Hepatocyte (in vitro differentiated cells): ENCODE results near the gene SARS2. TPM values are rescaled to one million over a fixed set of nuclear protein-coding genes. Genes with fewer than 3 reads are reported as not detected.
"Not testable (repeated sequence)": the region's sequence is repeated elsewhere in the genome, so short reads cannot be mapped to it uniquely, and the experiment has no call there.

ENCODE experiments used
- DNase-seq: peaks from one replicate; pipeline ENCODE4 v3.0.0-alpha.2; 2016; ENCODE audit warnings: low spot score
- H2AFZ ChIP-seq: fragments of 200-600 bp; sonication (generic); 2 replicates; pipeline ENCODE4 v1.6.0; 2016; ENCODE audit warnings: antibody characterized with exemption, mild to moderate bottlenecking
- H3K27ac ChIP-seq: fragments of 200-600 bp; sonication (generic); 2 replicates; pipeline ENCODE4 v1.5.1; 2016; ENCODE audit warnings: mild to moderate bottlenecking
- H3K27me3 ChIP-seq: fragments of 200-600 bp; sonication (generic); 2 replicates; pipeline ENCODE4 v1.6.1; 2016
- H3K36me3 ChIP-seq: fragments of 200-600 bp; sonication (generic); replicated peaks from 2 replicates; pipeline ENCODE4 v1.5.1; 2016; ENCODE audit warnings: low read depth; ENCODE audit not compliant: insufficient read depth
- H3K4me1 ChIP-seq: fragments of 200-600 bp; sonication (generic); 2 replicates; pipeline ENCODE4 v1.5.1; 2016; ENCODE audit warnings: mild to moderate bottlenecking, moderate library complexity; ENCODE audit not compliant: insufficient read depth
- H3K4me2 ChIP-seq: fragments of 200-600 bp; sonication (generic); 2 replicates; pipeline ENCODE4 v1.6.0; 2016
- H3K4me3 ChIP-seq: fragments of 200-600 bp; sonication (generic); 2 replicates; pipeline ENCODE4 v1.5.1; 2016; ENCODE audit warnings: mild to moderate bottlenecking
- H3K79me2 ChIP-seq: fragments of 200-600 bp; sonication (generic); 2 replicates; pipeline ENCODE4 v1.6.0; 2017; ENCODE audit warnings: mild to moderate bottlenecking
- H3K9me2 ChIP-seq: fragments of 200-600 bp; sonication (generic); replicated peaks from 2 replicates; pipeline ENCODE4 v1.6.0; 2017; ENCODE audit warnings: mild to moderate bottlenecking; ENCODE audit not compliant: insufficient read depth
- H3K9me3 ChIP-seq: fragments of 200-600 bp; sonication (generic); 2 replicates; pipeline ENCODE4 v1.5.1; 2016; ENCODE audit warnings: low read depth, mild to moderate bottlenecking
- H4K20me1 ChIP-seq: fragments of 200-600 bp; sonication (generic); 2 replicates; pipeline ENCODE4 v1.6.0; 2016; ENCODE audit warnings: mild to moderate bottlenecking; ENCODE audit not compliant: insufficient read depth, poor library complexity, severe bottlenecking
- EZH2 ChIP-seq: fragments of 200-600 bp; sonication (generic); IDR thresholded peaks from 2 replicates; pipeline ENCODE4 v1.6.1; 2016; ENCODE audit warnings: antibody characterized with exemption, mild to moderate bottlenecking, borderline replicate concordance
- EZH2phosphoT487 ChIP-seq: fragments of 200-600 bp; sonication (generic); IDR thresholded peaks from one replicate; pipeline ENCODE4 v1.6.1; 2018; ENCODE audit warnings: antibody characterized with exemption, mild to moderate bottlenecking, low read depth, moderate library complexity; ENCODE audit not compliant: unreplicated experiment, severe bottlenecking
- WGBS: methylation state at CpG from one replicate; pipeline ENCODE4 v1.1.6; 2016; ENCODE audit warnings: low lambda C conversion rate; ENCODE audit errors: missing lambda C conversion rate; 5-methylcytosine and 5-hydroxymethylcytosine counted together
- polyA plus RNA-seq: library from polyadenylated mRNA; unstranded; fragments of >200 nt; fragmentation: Nextera tagmentation; extraction: Ambion mirVana; gene quantifications from 2 replicates; pipeline ENCODE4 v1.2.1, GENCODE V29; 2016
- total RNA-seq: library from RNA; depleted of rRNA; stranded (reverse); fragments of >200 nt; gene quantifications from 2 replicates; pipeline ENCODE4 v1.2.3, GENCODE V29; 2014
- TF ChIP-seq, protein P1 (sequence below): fragments of 200-600 bp; sonication (generic); IDR thresholded peaks from 2 replicates; pipeline ENCODE4 v1.5.1; 2016; ENCODE audit warnings: antibody characterized with exemption, mild to moderate bottlenecking; ENCODE audit not compliant: poor library complexity

SARS2 gene
- total and polyA plus RNA-seq, 2 experiments from 2014 or later = 24.2 to 47.7 TPM

GRCh38 chr19:38974624-38975213 is 44.2 kb upstream of the SARS2 start:
- Histone ChIP-seq H3K27ac (peak overlapping the region; percentile 99), H2AFZ (peak overlapping the region; percentile 49), H4K20me1 (no peaks in the 10 kb centered on the region), H3K27me3 (no peaks in the 10 kb centered on the region), H3K4me3 (peak overlapping the region; percentile 71), H3K36me3 (no peaks in the 10 kb centered on the region), H3K9me3 (no peaks in the 10 kb centered on the region), H3K9me2 (no peaks in the 10 kb centered on the region), H3K79me2 (peaks cover 49% of the 10 kb centered on the region), H3K4me1 (peaks cover 24% of the 10 kb centered on the region), H3K4me2 (peak overlapping the region; percentile 79)
- WGBS = 18% methylated on average over 19 of the region's 19 CpGs
- TF ChIP-seq EZH2phosphoT487 = no peak
- TF ChIP-seq, protein P1, sequence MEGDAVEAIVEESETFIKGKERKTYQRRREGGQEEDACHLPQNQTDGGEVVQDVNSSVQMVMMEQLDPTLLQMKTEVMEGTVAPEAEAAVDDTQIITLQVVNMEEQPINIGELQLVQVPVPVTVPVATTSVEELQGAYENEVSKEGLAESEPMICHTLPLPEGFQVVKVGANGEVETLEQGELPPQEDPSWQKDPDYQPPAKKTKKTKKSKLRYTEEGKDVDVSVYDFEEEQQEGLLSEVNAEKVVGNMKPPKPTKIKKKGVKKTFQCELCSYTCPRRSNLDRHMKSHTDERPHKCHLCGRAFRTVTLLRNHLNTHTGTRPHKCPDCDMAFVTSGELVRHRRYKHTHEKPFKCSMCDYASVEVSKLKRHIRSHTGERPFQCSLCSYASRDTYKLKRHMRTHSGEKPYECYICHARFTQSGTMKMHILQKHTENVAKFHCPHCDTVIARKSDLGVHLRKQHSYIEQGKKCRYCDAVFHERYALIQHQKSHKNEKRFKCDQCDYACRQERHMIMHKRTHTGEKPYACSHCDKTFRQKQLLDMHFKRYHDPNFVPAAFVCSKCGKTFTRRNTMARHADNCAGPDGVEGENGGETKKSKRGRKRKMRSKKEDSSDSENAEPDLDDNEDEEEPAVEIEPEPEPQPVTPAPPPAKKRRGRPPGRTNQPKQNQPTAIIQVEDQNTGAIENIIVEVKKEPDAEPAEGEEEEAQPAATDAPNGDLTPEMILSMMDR = no peak
- no peak for TF ChIP-seq EZH2
- peak; percentile 19 for DNase-seq

- peaks cover 10% of the 10 kb centered on the region for H3K4me1 ChIP-seq
- H2AFZ ChIP-seq = no peak overlapping the region
- H3K27me3 ChIP-seq = no peaks in the 10 kb centered on the region
- H3K27ac ChIP-seq = no peak overlapping the region
- no peaks in the 10 kb centered on the region for H3K9me2 ChIP-seq
- DNase-seq = no peak
- H3K4me3 ChIP-seq = no peak overlapping the region
- H3K79me2 ChIP-seq = peaks cover 75% of the 10 kb centered on the region
- no peak for TF ChIP-seq EZH2
- TF ChIP-seq, protein P1 = no peak
- no peak for TF ChIP-seq EZH2phosphoT487
- WGBS = 92% methylated on average over 2 of the region's 2 CpGs
- no peak overlapping the region for H3K4me2 ChIP-seq
- H3K36me3 ChIP-seq = no peaks in the 10 kb centered on the region
- no peaks in the 10 kb centered on the region for H4K20me1 ChIP-seq
- H3K9me3 ChIP-seq = no peaks in the 10 kb centered on the region
Measured at GRCh38 chr19:38971672-38972071, 41.1 kb upstream of the SARS2 start.

DNA sequence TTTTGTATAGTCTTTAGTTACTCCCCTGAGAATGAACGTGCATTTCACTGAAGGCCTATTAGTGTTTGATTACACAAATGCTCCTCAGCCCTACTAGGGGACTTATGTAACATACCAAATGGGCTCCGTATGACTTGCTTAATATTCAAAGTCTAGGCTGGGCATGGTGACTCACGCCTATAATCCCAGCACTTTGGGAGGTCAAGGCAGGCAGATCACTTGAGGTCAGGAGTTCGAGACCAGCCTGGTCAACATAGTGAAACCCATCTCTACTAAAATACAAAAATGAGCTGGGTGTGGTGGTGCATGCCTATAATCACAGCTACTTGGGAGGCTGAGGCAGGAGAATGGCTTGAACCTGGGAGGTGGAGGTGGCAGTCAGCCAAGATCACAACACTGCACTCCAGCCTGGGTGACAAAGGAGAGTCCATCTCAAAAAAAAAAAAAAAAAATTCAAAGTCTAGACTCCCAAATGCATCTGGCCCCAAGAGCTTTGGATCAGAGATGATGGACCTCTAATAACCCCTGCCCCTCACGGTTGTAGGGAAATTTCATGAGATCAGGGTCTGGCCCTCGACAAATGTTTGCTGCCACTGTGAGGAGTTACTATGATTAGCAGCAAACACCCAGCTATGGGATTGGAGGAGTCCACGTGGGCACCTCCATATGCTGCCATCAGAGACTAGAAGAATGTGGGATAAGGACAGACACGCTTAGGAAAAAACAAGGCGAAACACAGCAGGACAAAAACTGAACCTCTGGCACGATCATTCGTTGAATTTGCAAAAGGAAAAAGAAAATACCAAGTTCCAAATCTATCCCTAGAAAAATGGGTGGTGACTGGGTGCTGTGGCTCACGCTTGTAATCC is 40.3 kb upstream of the SARS2 start:
- WGBS = 91% methylated on average over 12 of the region's 12 CpGs
- no peak for DNase-seq
- peaks cover 80% of the 10 kb centered on the region for H3K79me2 ChIP-seq
- H3K27me3 ChIP-seq = no peaks in the 10 kb centered on the region
- no peaks in the 10 kb centered on the region for H3K36me3 ChIP-seq
- peaks cover 4% of the 10 kb centered on the region for H3K4me1 ChIP-seq
- no peak overlapping the region for H3K27ac ChIP-seq
- no peaks in the 10 kb centered on the region for H3K9me2 ChIP-seq
- no peaks in the 10 kb centered on the region for H4K20me1 ChIP-seq
- H3K4me3 ChIP-seq = no peak overlapping the region
- no peak overlapping the region for H3K4me2 ChIP-seq
- H3K9me3 ChIP-seq = no peaks in the 10 kb centered on the region
- TF ChIP-seq EZH2phosphoT487 (no peak), EZH2 (no peak)
- TF ChIP-seq, protein P1 = no peak
- H2AFZ ChIP-seq = no peak overlapping the region

DNA sequence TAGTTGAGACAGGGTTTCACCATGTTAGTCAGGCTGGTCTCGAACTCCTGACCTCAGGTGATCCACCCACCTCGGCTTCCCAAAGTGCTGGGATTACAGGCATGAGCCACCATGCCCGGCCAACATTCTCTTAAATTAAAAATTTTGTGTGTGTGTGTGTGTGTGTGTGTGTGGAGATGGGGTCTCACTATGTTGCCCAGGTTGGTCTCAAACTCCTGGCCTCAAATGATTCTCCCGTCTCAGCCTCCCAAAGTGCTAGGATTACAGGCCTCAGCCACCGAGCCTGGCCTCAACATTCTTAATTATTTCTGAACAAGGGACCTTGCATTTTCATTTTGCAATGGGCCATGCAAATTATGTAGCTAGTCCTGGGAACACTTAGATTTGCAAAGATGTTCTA is 35.6 kb upstream of the SARS2 start:
- not testable (repeated sequence) for H3K9me3 ChIP-seq, H4K20me1 ChIP-seq, H3K4me3 ChIP-seq, H2AFZ ChIP-seq, H3K36me3 ChIP-seq, H3K4me2 ChIP-seq, H3K4me1 ChIP-seq, DNase-seq, H3K27ac ChIP-seq, H3K27me3 ChIP-seq, H3K9me2 ChIP-seq
- peaks cover 61% of the 10 kb centered on the region for H3K79me2 ChIP-seq
- WGBS = 89% methylated on average over 5 of the region's 5 CpGs
